Inferior parietal cortex (tissue), 1 donor: ENCODE results near the gene AMOTL1.
A peak's percentile ranks its signal among the peaks of the same experiment; 100 is the strongest.

Experiments
- DNase-seq: peaks from one replicate; pipeline ENCODE4 v3.0.0-alpha.2; 2016; ENCODE audit errors: extremely low spot score

Gene AMOTL1

GRCh38 chr11:94767701-94768601 lies at the start of gene AMOTL1:
Gene AMOTL1 (plus strand): TSS chr11:94768356. CDS start chr11:94768512, 156 bp downstream.
- peak; percentile 64 for DNase-seq

DNA sequence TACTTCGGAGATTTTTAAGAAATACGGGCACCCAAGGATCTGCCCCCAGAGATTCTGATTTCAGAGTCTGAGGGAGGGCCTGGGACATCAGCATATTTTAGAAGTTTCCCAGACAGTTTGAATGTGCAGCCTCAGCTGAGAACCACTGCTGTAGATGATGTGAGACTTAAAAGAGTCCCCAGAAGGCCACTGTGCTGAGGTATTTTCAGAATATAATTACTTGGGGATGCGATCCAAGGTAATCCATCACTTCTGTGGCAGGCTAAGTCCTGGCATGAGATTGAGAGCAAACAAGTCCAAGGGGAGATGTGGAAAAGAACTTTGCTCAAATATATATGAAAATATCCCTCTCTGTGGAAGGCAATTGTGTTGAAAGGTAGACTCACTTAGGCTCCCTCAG lies 48.3 kb upstream of the AMOTL1 start:
- DNase-seq = no peak

GRCh38 chr11:94721565-94722292 lies 46.4 kb upstream of the AMOTL1 start:
- DNase-seq = no peak

DNA sequence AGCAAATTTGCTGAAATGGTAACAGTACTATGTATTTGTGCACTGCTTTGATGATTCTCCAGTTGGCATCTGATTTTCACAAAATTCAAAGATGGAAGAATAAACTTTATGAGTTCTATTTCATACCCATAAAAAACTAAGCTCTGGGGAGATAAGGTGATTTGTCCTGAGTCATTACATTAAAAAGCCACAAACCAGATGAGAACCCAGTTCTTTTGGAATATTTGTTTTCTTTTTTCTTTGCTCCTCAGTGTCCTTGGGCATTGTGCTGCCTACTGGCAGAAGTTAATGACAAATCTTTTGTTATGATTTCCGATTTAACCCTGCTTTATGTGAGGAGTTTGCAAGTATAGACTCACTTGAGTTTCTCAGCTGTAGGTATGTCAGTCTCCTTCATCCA lies 45.4 kb upstream of the AMOTL1 start:
- no peak for DNase-seq

GRCh38 chr11:94725097-94725496 lies 43.1 kb upstream of the AMOTL1 start:
- no peak for DNase-seq

DNA sequence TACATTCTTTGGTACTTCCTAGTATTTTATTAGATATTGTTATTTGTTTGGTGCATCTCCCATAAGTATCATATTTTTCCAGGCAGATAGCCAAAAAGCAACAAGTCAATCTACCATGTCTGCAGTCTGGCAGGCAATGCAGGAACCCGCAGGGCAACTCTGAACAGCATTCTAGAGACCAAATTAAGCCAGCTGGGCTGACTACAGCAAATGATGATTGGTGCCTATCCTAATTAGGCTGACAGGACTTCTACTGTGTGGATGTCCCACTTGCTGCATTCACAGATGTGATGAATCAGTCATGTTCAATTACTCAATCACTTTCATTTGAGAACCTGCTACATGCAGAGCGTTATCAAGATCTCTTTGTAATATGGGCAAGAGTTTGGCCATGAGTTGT lies 40.3 kb upstream of the AMOTL1 start:
- DNase-seq = no peak

DNA sequence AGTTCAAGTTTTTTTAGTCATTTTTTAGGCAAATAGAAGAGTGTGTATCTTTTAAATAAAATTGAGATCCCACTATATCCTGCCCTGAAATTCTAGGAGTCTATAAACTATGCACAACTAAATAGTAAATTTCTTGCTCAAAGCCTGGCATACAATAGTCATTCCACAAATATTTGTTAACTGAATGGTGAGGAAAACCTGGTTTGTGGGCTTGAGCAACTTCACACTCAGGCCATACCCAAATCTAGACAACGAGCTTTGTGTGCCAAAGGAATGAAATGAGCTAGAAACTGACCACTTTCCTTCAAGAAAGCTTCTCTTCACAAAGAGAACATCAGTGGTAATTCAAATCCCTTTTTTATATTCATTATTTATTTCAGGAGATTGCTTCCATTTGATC lies 39.6 kb upstream of the AMOTL1 start:
- DNase-seq = no peak

DNA sequence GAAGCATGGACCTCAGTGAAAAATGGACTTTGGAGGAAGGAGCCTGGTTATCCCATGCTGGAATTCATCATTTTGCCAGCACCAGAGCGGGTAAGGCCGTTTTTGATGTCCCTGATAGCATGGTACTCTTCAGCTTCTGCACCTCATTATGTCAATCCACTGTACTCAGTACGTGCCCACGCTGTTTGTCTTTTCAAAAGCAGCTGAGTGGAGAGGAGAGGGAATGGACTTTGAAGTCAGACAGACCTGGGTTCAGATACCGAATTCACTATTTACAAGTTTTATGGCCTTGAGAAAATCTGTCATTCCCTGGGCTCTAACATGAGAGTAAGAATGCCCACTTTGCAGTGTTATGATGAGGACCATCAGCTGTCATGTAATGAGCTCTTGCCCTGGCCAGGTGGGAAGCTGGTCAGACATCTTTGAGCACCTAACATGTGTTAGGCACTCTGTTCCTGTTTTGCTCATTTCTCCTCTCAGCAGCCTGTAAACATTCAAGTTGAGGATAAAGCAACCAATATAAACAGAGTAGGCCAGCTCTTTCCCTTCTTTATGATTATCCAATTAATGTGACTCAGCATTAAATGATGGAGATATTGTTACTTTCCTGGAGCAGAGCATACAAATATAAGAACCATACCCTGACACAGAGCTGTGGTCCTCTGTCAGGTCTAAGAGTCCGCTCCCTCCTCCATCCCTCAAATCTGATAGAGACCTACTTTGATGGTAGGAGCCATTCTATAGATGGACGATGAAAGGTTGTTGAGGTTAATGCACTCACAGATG lies 39.0 kb upstream of the AMOTL1 start:
- no peak for DNase-seq

DNA sequence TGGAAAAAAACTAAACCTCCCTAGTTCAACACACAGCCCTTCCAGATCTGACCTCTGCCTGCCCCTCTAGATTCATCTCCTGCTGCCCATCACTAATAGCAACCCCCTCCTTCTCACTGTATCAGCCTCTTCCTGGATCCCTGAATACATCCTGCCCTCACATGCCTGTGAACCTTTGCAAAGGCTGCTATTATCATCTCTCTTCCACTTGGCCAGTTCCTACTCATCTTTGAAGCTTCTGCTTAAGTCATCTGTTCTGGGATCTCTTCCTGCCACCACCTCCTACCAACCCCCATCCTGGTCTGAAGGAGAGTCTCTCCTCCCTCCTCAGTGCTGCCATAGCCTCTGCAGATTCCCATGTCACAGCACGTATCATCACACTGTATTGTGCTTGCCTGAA lies 38.0 kb upstream of the AMOTL1 start:
- DNase-seq = no peak

DNA sequence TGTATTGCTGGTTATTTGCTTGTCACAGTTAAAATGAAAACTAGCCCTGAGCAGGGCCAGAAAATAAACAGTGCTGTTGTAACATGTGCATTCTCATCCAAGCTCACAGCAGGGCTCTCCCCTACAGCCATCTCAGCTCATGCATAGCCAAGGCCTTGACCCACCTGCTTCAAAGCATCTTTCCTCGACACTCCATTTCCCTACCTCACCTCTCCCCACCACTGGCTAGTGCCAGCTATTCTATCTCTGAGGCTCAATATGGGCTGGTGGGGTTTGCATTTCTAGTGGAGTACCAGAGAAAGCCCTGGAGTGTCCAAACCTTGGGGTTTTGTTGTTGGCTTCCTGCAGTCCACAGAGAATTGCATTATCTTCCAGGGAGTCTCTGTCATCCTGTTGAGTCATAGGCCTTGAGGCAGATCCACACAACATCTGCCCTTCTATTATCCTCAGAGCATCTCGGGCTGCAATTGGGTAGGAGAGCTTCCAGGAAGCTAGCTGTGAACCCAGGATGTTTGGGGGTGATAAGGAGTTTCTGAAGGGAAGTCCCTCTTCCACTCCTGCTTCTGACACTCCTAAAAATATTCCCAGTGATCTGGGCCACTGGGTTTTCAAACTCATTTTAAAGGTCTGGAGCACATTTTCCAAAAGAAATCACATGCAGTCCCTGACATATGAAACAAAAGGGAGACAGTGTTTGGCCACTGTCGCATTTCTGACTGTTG lies 36.1 kb upstream of the AMOTL1 start:
- no peak for DNase-seq

DNA sequence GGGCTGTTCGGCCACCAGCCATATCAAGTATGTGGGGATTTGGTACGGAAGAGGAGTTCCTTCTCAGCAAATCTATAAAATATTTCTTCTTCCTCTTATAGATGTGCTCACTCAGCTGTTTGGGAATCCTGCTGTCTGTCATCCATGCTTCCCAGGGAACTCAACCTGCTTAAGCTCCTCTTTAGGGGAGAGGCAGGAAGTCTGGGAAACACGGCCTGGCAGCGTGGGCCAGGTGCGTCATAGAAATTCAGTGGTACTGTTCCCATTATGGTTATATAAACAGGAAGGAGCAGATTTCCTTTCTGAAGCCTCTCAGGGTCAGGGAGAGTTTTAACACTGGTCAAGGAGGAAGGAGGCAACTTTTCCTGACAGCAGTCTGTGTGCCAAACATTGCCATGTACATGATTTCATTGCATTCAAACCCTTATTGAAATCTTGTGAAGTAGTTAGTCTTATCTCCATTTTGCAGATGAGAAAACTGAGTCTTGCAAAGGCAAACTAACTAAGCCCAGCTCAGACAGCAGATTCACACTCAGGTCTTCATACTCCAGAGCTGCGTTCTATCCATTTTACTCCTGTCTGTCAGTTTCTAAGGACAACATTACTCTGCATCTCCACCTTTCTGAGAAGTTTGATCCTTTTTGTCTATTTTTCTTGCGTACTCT lies 35.4 kb upstream of the AMOTL1 start:
- no peak for DNase-seq

GRCh38 chr11:94734563-94735275 lies 33.4 kb upstream of the AMOTL1 start:
- no peak for DNase-seq

- no peak for DNase-seq
Observed at GRCh38 chr11:94735907-94736306, 32.2 kb upstream of the AMOTL1 start.

DNA sequence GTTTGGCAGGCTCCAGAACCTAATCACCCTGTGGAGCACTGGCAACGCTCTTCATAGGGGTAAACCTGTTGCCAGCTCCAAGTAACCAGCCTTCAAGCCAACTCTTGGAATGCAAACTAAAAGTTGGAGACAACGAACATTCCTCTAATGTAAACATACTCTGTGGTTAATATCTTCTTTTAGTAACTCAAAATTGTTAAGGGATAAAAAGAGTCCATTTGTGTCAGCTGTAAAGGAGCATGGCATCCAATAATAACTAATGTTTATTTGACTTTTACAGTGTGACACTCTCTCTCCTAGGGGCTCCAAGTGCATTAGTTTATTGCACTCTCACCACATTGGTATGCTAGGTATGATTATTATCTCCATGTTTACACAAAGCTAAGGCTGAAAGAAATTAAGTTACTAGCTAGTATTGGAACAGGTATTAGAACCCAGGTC lies 31.0 kb upstream of the AMOTL1 start:
- no peak for DNase-seq

DNA sequence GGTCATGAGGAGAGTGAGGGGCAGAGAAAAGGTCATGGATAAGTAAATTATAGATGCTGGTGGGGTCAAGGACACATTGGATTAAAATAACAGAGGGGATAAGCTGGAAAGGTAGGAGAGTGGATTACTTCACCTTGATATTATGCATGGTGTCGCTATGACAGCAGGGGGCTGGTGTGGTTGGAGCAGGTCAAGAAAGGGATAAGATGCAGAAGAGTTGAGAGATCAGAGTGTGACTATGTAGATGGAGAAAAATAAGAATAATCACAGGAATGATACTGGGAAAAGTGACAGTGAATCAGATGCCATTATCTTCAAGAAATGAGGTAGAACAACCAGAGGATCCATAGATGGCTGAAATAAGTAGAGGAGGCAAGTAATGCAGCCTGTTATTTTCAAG lies 29.4 kb upstream of the AMOTL1 start:
- no peak for DNase-seq

DNA sequence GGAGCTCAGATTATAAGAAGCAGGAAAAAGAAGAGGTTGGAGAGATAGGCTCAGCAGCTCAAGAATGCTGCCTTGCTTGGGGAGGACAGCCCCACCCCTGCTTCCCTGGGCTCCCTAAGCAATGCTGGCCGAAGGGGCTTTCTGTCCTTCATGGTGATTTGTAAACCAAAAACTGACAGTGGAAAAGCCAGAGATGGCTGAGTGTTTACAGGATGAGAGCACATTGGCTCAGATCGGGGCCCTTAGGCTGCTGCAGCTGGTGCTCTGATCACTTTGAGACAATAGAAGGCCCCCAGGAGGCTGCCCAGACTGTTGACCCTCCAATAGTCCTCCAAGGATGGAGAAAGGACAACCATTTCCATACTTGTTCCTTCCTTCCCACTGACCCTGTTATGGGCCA lies 28.8 kb upstream of the AMOTL1 start:
- DNase-seq = no peak

GRCh38 chr11:94740083-94741021 lies 27.8 kb upstream of the AMOTL1 start:
- DNase-seq = no peak

DNA sequence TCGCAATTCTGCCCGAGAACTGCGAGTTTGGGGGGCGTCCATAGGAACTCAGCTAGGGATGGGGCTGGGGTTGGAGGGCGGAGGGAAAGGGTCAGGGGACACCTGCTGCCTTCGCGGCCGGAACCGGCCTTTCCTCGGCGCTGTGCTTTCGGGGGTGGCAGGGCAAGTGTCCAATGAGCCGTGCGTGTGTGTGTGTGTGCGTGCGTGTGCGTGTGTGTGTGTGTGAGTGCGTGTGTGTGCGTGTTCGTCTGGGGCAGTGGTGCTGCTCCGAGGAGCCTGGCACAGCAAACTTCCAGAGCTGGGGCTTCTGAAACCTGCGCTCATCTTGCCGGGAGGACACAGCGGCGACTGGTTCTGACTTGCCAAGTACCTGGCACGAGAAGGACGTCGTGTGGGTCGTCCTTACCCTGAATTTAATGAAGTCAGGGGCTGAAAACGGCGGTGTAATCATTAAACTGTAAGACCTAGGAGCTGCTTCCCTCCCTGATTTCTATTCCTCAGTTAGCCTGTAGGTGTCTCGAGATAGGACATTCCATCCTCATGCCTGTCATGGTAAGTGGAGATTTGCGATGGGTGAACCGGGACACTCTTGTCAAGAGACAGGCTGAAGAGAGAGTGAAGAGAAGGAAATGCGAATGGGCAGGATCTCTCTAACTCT lies 27.0 kb upstream of the AMOTL1 start:
- no peak for DNase-seq

DNA sequence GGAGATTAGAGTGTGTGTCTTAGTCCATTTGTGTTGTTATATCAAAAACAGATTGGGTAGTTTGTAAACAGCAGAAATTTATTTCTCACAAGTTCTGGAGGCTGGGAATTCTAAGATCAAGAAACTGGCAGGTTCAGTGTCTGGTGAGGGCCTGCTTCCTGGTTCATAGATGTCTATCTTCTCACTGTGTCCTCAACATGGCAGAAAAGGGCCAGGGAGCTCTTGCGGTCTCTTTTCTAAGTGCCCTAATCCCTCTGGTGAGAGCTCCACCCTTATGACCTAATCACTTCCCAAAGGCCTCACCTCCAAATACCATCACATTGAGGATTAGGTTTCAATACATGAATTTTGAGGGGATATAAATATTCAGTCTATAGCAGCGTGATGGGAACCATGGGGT lies 25.5 kb upstream of the AMOTL1 start:
- DNase-seq = no peak
